ENCODE measurements around the gene TMEM81. TPM values are rescaled to one million over a fixed set of nuclear protein-coding genes. Genes with fewer than 3 reads are reported as not detected.

TMEM81 gene
- total and polyA plus RNA-seq, 2 of the 8 experiments (the other 6 are each of a cell fraction or from before 2014, with no cell fraction given) = 2.1 to 5.9 TPM

- H4K20me1 ChIP-seq (replicated peaks in 1 of 2; ENCODE audit: control insufficient read depth in 1 of 2, insufficient read depth in 2 of 2, low read length in 2 of 2) = peaks cover 0 to 1% of the 10 kb centered on the region in 2 experiments
- H3K14ac ChIP-seq (ENCODE audit: insufficient read length) = no peak overlapping the region
- TF ChIP-seq FOSL1 (IDR thresholded peaks at IDR 0.05; ENCODE audit: insufficient read depth, low read depth, low read length) = no peak
- TF ChIP-seq JUN (IDR thresholded peaks at IDR 0.05; ENCODE audit: low read depth, low read length) = no peak
- no peak for TF ChIP-seq CBX5 (IDR thresholded peaks at IDR 0.05; ENCODE audit: low read depth, low read length)
- no peak overlapping the region for H2BK5ac ChIP-seq (ENCODE audit: low read depth, low read length)
- H4K8ac ChIP-seq (ENCODE audit: extremely low read depth, insufficient read depth, low read length) = no peak overlapping the region
- H3K23ac ChIP-seq (ENCODE audit: insufficient read length) = no peak overlapping the region
- no peaks in the 10 kb centered on the region for H3K4me1 ChIP-seq (replicated peaks in 1 of 4; ENCODE audit: control insufficient read depth in 3 of 4, insufficient read depth in 4 of 4, low read length in 3 of 4)
- H2AFZ ChIP-seq (ENCODE audit: low read length) = no peak overlapping the region
- 91% methylated on average over 41 of the region's 42 CpGs; no CpG with 5 or more reads in 1 of the 2 experiments for WGBS, 2 experiments (ENCODE audit: extremely low coverage in 1 of 2, insufficient coverage in 1 of 2, insufficient read length in 1 of 2, insufficient replicate concordance in 2 of 2, low coverage in 1 of 2, low lambda C conversion rate in 2 of 2, missing lambda C conversion rate in 1 of 2)
- ChIA-PET POLR2A (ENCODE audit: partially characterized antibody) (interaction anchor here (0.6 to 1.6 kb wide), 2 partner anchors 17 to 159 kb away, joined by 3 to 4 read pairs; partner anchors contain the start of gene TMCC2), CTCF (ENCODE audit: partially characterized antibody) (interaction anchor here (1.0 to 38.9 kb wide), 11 partner anchors 8 to 262 kb away, joined by 3 to 1336 read pairs (median 3); no protein-coding TSS in a partner anchor)
- no peak overlapping the region for H3K18ac ChIP-seq (ENCODE audit: extremely low read depth, low read length)
- no peaks in the 10 kb centered on the region for H3K36me3 ChIP-seq (ENCODE audit: control insufficient read depth in 2 of 4, insufficient read depth in 4 of 4, low read length in 3 of 4)
- H2BK120ac ChIP-seq (replicated peaks; ENCODE audit: low read depth, low read length) = no peak overlapping the region
- no peak overlapping the region for H2BK15ac ChIP-seq (ENCODE audit: low read length)
- FAIRE-seq = no peak
- H2BK20ac ChIP-seq (ENCODE audit: low read length) = no peak overlapping the region
- no peak overlapping the region for H3K9ac ChIP-seq (replicated peaks in 1 of 4; ENCODE audit: extremely low read depth in 1 of 4, low read depth in 3 of 4, low read length in 3 of 4)
- no peak for DNase-seq (ENCODE audit: low read depth in 1 of 2, low spot score in 2 of 2)
- no peaks in the 10 kb centered on the region for H3K23me2 ChIP-seq (ENCODE audit: low read depth, low read length)
- no peak overlapping the region for H3K4me3 ChIP-seq (ENCODE audit: extremely low read depth in 1 of 4, insufficient read depth in 2 of 4, low read depth in 3 of 4, low read length in 4 of 4)
- no peak overlapping the region for H3K4me2 ChIP-seq (ENCODE audit: insufficient read depth in 1 of 2, low read depth in 2 of 2, low read length in 2 of 2)
- no peaks in the 10 kb centered on the region for H3K79me2 ChIP-seq (ENCODE audit: control insufficient read depth in 1 of 2, insufficient read depth in 2 of 2, low read length in 2 of 2)
- no peak overlapping the region for H4K91ac ChIP-seq (replicated peaks; ENCODE audit: insufficient read length, low read length)
- H3K9me3 ChIP-seq (ENCODE audit: insufficient read depth in 2 of 2, low read depth in 1 of 2, low read length in 1 of 2) = no peaks in the 10 kb centered on the region
- H3K27ac ChIP-seq (ENCODE audit: low read depth, low read length) = no peak overlapping the region
- no peak overlapping the region for H2AK5ac ChIP-seq (ENCODE audit: low read depth, low read length)
- no peaks in the 10 kb centered on the region for H3K27me3 ChIP-seq (replicated peaks in 1 of 4; ENCODE audit: control insufficient read depth in 3 of 4, extremely low read depth in 1 of 4, insufficient read depth in 3 of 4, low read length in 3 of 4)
- no peaks in the 10 kb centered on the region for H3K79me1 ChIP-seq (ENCODE audit: low read depth, low read length)
- no peak overlapping the region for H2BK12ac ChIP-seq (ENCODE audit: low read depth, low read length)
- no peak overlapping the region for H4K5ac ChIP-seq (ENCODE audit: insufficient read length, low read depth, low read length)
- no peak overlapping the region for H3K4ac ChIP-seq (replicated peaks; ENCODE audit: insufficient read length, low read depth, low read length)
- H3K56ac ChIP-seq (replicated peaks; ENCODE audit: insufficient read length, low read depth, low read length) = no peak overlapping the region
Measured at GRCh38 chr1:205069371-205070125, 14.7 kb downstream of the TMEM81 start.
